Caki2 (cell line): Measurements from ENCODE around the gene AFAP1L1. TPM values are rescaled to one million over a fixed set of nuclear protein-coding genes. Genes with fewer than 3 reads are reported as not detected.

Source experiments
- DNase-seq: peaks from one replicate; pipeline ENCODE4 v3.0.0-alpha.2; 2015; ENCODE audit warnings: low read depth
- in situ Hi-C: cut with HindIII; loops from 2 replicates; pipeline ENCODE4 v1.10.0; 2016; ENCODE audit warnings: low sequenced_read_pairs, low pct_unique_long_range_greater_than_20kb, mixed read lengths
- total RNA-seq: library from RNA; depleted of rRNA; stranded (reverse); fragments of >200 nt; shearing (Covaris generic); gene quantifications from 2 replicates; pipeline ENCODE4 v1.2.3, GENCODE V29; 2014; ENCODE audit warnings: low replicate concordance

The AFAP1L1 gene
- total RNA-seq, 1 experiment from 2014 or later: 3.6 TPM

- in situ Hi-C loops: no loop called here
- DNase-seq: peak; percentile 92
Measured at GRCh38 chr5:149357370-149358293, 86.0 kb downstream of the AFAP1L1 start, which contains the start of gene PCYOX1L. Gene PCYOX1L, plus strand, starts transcription at chr5:149358046. Its CDS starts 23 bp downstream, at chr5:149358069.

DNA sequence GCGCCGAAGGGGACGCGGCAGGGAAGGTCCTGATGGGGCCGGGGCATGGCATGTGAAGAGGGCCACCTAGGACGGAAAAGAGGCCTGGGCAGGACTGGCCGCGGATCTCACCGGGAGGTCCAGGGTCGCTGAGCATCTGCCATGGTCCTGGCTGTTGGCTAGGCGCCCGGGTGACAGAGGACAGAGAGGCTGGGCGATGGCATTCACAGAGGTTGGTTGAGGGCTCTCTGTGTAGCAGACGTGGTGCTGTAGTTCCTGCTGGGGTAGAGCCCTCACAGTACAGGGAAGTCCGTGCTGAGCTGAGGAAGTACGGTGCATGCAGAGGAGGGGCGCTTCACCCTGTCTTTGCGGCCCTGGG, 86.6 kb downstream of the AFAP1L1 start:
- in situ Hi-C loops: no loop called here
- DNase-seq: no peak

- DNase-seq: no peak
- in situ Hi-C loops: no loop called here
Measured at GRCh38 chr5:149358868-149359495, 87.3 kb downstream of the AFAP1L1 start.

GRCh38 chr5:149360272-149360671, 88.6 kb downstream of the AFAP1L1 start:
- in situ Hi-C loops: no loop called here
- no peak for DNase-seq

- no peak for DNase-seq
- in situ Hi-C loops: no loop called here
Measured at GRCh38 chr5:149362541-149362940, 90.9 kb downstream of the AFAP1L1 start.

GRCh38 chr5:149363358-149363757, 91.7 kb downstream of the AFAP1L1 start:
- in situ Hi-C loops: no loop called here
- DNase-seq: no peak

GRCh38 chr5:149363936-149364335, 92.3 kb downstream of the AFAP1L1 start:
- in situ Hi-C loops: no loop called here
- DNase-seq: no peak

GRCh38 chr5:149364719-149365118, 93.1 kb downstream of the AFAP1L1 start:
- in situ Hi-C loops: no loop called here
- DNase-seq: no peak

- in situ Hi-C loops: no loop called here
- no peak for DNase-seq
Measured at GRCh38 chr5:149365418-149365817, 93.8 kb downstream of the AFAP1L1 start.

GRCh38 chr5:149366169-149366729, 94.6 kb downstream of the AFAP1L1 start:
- no peak for DNase-seq
- in situ Hi-C loops: no loop called here

GRCh38 chr5:149367249-149367971, 95.8 kb downstream of the AFAP1L1 start:
- peak; percentile 47 for DNase-seq
- in situ Hi-C loops: no loop called here

GRCh38 chr5:149367972-149368645, 96.5 kb downstream of the AFAP1L1 start:
- no peak for DNase-seq
- in situ Hi-C loops: no loop called here

DNA sequence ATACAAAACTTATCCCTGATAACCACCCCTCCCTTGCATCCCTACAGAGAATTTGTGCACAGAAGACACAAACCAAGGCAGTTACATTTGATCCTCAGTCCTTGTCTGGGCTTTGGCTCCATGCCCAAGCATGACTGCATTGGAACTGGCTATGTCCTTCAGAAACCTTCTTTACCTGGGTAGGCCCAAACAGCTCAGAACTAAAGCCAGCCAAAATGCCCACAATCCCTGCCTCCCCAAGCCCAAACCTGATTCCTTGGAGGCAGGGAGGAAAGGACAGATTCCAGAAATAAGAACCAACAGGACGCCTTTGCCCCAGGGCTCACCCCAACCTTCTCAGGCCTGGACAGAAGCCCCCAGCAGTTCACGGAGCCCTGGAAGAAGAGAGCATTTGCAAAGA, 99.2 kb downstream of the AFAP1L1 start:
- in situ Hi-C loops: no loop called here
- DNase-seq: no peak

DNA sequence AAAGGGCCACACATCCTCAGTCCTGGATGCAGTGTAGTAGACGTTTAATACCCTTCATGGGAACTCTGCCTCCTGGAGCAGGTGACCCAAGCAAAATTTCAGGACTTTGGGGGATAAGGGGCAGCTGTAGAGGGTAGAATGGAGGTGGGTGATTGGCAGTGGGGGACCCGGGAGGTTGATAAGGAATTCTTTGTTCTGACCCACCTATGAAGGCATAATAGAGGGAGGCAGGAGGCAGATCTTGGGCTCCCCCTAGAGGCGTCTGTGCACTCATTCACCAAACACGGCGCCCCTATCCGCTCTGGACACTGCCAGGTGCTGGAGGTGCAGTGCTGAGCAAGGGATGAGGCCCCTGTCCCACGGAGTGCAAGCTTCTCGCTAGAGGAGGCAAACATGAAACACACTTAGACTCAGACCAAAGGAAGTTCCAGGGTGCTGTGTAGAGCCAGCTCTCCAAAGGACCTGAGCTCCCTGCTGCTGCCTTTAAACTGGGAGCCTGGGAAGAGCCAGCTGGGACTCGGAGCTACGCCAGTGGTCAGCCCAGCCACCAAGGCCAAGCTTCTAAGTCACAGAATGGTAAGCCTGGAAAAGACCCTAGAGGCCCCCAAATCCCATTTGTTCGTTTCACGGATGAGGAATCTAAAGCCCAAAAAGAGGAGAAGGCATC, 99.8 kb downstream of the AFAP1L1 start:
- in situ Hi-C loops: no loop called here
- DNase-seq: peak; percentile 37

DNA sequence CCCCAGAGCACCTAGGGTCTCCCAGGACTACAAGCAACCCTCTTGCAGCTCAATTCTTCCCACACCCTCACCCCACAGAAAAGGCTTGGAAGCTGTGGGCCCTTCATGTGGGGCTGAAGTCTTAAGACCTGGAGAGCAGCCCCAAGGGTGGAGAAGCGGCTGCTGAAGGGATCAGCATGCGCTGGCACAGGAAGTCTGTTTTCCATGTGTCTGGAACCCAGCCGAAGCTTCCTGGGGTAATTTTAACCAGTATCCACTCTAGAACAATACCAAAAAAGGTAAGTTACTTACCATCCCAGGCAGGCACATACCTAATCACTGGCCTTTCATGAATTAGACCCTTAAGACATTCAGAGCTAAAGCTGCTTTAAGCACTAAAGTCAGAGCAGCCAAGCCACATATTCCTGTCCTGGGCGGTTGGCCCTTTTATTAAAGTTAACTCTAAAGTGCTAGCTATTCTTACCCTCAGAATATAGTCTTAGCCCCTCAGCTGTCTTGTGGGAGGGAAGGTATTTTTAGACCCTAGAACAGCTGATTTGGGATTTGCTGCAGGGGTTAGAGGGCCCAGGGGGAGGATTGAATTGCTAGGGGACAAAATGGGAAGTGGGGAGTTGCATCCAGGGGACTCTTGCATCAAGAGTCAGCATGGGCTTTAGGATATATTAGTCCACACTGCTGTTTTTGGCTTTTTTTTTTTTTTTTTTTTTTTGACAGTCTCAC, 100.6 kb downstream of the AFAP1L1 start:
- in situ Hi-C loops: no loop called here
- no peak for DNase-seq

DNA sequence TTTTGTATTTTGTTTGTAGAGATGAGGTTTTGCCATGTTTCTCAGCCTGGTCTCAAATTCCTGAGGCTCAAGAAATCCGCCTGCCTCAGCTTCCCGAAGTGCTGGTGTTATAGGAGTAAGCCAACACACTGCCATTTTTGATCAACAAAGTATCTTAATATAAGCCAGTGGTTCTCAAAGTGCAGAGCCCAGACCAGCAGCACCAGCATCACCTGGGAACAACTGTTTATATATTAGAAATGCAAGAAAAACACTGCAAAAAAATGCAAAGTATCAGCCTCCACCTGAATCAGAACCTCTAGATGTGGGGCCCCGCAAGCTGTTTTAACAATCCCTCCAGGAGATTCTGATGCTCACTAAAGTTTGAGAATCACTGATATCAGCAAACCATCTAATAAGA, 101.3 kb downstream of the AFAP1L1 start:
- in situ Hi-C loops: no loop called here
- DNase-seq: no peak

DNA sequence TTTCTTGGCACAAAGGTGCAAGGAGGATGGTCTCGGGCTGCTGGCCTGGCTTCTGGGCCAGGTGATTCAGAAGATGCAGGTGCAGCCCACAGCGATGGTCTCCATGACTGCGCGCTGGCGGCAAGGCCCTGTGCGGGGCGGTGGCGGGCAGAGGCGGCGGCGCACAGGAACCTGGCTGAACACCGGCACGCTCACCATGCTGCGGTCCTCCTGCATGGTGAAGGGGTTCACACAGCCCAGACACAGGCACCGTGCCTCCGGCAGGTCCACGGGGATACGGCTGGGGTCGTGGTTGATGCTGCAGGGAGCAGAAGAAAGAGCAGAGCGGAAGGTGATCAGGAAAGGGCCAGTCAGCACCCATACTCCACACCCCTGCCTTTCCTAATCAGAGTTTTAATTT, 102.6 kb downstream of the AFAP1L1 start:
- no peak for DNase-seq
- in situ Hi-C loops: no loop called here
